CD4-positive, alpha-beta T cell treated with Interleukin-4 for 4 hours (primary cell): ENCODE measurements around the gene FAM110D.

Experiments used
- DNase-seq: peaks from one replicate; pipeline ENCODE4 v3.0.0-alpha.2; 2020

Gene FAM110D

GRCh38 chr1:26158908-26159742 lies at the start of gene FAM110D:
FAM110D (plus strand) TSS chr1:26159079; CDS start chr1:26161292, 2,213 bp downstream.
- no peak for DNase-seq

GRCh38 chr1:26109229-26110164 lies 49.4 kb upstream of the FAM110D start:
- no peak for DNase-seq

- DNase-seq: peak; percentile 78
Observed at GRCh38 chr1:26110731-26111529, 47.9 kb upstream of the FAM110D start.

- peak; percentile 95 for DNase-seq
Observed at GRCh38 chr1:26111530-26112406, 47.1 kb upstream of the FAM110D start, which contains the start of gene PDIK1L. PDIK1L (plus strand) TSS chr1:26111824; CDS start chr1:26114309, 2,485 bp downstream.

- no peak for DNase-seq
Observed at GRCh38 chr1:26112407-26112775, 46.5 kb upstream of the FAM110D start.

- no peak for DNase-seq
Observed at GRCh38 chr1:26114165-26114927, 44.5 kb upstream of the FAM110D start.

GRCh38 chr1:26119892-26120608 lies 38.8 kb upstream of the FAM110D start:
- DNase-seq: no peak

- no peak for DNase-seq
Observed at GRCh38 chr1:26121854-26122773, 36.8 kb upstream of the FAM110D start.

- DNase-seq: peak; percentile 54
Observed at GRCh38 chr1:26122988-26123973, 35.6 kb upstream of the FAM110D start.

GRCh38 chr1:26124418-26125331 lies 34.2 kb upstream of the FAM110D start:
- no peak for DNase-seq

GRCh38 chr1:26125382-26125781 lies 33.5 kb upstream of the FAM110D start:
- no peak for DNase-seq

GRCh38 chr1:26125946-26126320 lies 32.9 kb upstream of the FAM110D start:
- DNase-seq: no peak

GRCh38 chr1:26126321-26127084 lies 32.4 kb upstream of the FAM110D start:
- peak; percentile 92 for DNase-seq

GRCh38 chr1:26127235-26128163 lies 31.4 kb upstream of the FAM110D start:
- DNase-seq: no peak

GRCh38 chr1:26129778-26130177 lies 29.1 kb upstream of the FAM110D start:
- DNase-seq: no peak
